Stomach (tissue), 4 donors: ENCODE results near the gene CAPN2.

Experiments
- EP300 ChIP-seq: sonication (generic); formaldehyde crosslinking; IDR thresholded peaks from one replicate; pipeline ENCODE4 v1.6.1; 2017; ENCODE audit warnings: antibody characterized with exemption
- TF ChIP-seq, protein P1 (sequence below), 7 experiments: fragments of 450-650 bp in 4 of 7; fragments of 200-600 bp in 3 of 7; sonication (generic) in 3 of 7; IDR thresholded peaks; one replicate each; pipeline ENCODE4 v1.5.1; 2016 to 2019; ENCODE audit warnings: antibody characterized with exemption in 7 of 7, control low read depth in 2 of 7, mild to moderate bottlenecking in 1 of 7

DNA sequence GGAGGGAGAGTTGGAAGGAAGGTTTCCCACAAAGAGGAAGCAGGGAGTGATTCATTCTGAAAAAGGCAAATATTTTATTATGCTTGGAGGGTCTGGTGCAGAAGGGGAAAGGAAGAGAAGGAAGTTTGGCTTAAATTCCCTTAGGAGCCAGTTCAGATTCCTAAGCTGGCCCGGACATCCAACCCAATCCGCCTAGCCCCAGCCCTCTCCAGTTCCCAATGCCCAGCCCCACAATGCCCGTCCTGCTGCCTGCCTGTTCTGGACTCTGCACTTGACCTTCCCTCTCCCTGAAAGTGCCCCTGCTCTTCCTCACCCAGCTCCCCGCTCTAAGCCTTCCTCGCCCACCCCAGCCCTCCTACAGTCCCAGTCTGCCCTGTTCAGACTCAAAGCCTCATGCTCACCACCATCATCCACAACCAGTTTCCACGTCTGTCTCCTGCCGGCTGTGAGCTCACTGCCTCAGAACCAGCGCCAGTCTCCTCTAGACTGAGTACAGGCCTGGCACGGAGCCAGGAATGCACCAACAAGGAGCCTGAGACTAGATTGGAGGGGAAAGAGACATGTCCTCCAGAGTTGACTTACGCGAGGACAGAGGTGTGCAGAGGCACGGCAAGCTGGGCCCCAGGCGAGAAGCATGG lies 18.9 kb downstream of the CAPN2 start:
- TF ChIP-seq, protein P1, sequence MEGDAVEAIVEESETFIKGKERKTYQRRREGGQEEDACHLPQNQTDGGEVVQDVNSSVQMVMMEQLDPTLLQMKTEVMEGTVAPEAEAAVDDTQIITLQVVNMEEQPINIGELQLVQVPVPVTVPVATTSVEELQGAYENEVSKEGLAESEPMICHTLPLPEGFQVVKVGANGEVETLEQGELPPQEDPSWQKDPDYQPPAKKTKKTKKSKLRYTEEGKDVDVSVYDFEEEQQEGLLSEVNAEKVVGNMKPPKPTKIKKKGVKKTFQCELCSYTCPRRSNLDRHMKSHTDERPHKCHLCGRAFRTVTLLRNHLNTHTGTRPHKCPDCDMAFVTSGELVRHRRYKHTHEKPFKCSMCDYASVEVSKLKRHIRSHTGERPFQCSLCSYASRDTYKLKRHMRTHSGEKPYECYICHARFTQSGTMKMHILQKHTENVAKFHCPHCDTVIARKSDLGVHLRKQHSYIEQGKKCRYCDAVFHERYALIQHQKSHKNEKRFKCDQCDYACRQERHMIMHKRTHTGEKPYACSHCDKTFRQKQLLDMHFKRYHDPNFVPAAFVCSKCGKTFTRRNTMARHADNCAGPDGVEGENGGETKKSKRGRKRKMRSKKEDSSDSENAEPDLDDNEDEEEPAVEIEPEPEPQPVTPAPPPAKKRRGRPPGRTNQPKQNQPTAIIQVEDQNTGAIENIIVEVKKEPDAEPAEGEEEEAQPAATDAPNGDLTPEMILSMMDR (IDR thresholded peaks at IDR 0.05), result no peak
- TF ChIP-seq EP300, result no peak
